Stimulated activated CD4-positive, alpha-beta T cell treated with anti-CD3 and anti-CD28 coated beads, Interleukin-15, amount 100 ng/mL, for 24 hours (primary cell): ENCODE data around the gene RASSF4.
"Not testable (repeated sequence)": the region's sequence is repeated elsewhere in the genome, so short reads cannot be mapped to it uniquely, and the experiment has no call there.

ENCODE experiments used
- DNase-seq: peaks from one replicate; pipeline ENCODE4 v3.0.0-alpha.2; 2020

Gene RASSF4

DNA sequence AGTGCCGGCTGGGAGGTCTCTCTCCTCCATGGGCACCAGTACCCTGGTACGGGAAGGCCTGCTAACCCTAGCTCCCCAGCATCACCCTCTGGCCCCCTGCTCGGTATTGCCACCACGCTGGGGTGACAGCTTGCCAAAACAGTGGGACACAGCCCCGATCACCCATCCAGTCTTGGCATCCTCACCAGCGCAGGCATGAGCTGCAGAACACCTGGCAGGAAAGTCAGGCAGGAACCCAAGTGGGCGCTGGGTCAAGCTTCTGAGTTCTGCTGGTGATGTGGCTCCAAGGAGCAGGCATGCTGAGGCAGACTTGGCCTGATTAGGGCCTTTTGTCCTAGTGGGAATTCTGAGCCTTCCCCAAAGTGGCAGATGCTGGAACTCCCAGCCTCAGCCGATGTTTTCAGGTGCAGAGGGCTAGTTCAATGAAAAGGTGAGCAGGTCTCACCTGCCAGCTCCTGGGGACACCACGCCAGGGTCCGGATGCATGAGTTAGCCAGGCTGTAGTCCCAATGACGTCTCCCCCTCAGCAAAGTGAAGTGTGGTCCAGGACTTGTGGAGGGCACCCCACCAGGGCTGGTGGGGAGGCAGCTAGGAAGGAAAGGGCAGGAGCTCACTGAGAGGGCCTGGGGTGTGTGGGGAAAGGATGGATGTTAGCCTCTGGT is 32.6 kb downstream of the RASSF4 start:
- DNase-seq, result no peak

- no peak for DNase-seq
These were observed 33.2 kb downstream of the RASSF4 start for GRCh38 chr10:44992732-44993225.

- DNase-seq, result no peak
These were observed 33.8 kb downstream of the RASSF4 start for GRCh38 chr10:44993226-44993921.

DNA sequence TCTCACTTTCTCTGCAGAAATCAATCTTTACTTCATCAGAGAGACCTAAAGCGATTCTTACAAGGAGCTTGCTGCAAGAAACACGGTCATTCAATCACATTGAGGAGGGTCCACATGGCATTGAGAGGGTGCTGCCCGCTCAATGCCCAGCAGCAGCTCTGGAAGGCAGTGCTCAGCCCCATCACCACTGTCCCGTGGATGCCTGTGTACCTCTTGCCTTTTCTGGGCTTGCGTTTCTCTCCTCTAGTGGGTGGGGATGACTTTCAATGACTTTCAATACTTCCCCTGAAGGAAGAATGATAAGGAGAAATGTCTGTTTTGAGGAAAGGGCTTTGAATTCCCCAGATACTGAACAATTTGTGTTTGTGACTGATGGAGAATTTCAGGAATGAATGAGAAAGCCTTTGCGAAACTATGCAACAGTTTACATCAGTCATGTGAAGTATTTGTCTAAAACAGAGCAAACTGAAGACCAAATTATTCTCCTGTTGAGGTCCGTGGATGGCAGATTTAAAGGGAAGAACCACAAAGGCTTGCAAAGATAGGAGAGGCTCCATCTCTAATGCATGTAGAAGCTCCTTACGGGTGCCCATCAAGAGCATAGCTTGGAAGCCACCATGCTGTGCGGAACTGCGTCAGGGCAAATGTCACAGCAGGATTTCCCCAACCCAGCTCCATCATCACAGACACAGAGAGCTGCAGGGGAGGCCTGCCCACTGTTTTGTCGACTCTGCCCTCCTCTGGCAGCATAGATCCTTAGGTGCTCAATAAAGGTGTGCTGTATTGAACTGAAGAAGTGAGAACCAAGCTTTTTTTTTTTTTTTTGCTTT is 34.5 kb downstream of the RASSF4 start:
- no peak for DNase-seq

DNA sequence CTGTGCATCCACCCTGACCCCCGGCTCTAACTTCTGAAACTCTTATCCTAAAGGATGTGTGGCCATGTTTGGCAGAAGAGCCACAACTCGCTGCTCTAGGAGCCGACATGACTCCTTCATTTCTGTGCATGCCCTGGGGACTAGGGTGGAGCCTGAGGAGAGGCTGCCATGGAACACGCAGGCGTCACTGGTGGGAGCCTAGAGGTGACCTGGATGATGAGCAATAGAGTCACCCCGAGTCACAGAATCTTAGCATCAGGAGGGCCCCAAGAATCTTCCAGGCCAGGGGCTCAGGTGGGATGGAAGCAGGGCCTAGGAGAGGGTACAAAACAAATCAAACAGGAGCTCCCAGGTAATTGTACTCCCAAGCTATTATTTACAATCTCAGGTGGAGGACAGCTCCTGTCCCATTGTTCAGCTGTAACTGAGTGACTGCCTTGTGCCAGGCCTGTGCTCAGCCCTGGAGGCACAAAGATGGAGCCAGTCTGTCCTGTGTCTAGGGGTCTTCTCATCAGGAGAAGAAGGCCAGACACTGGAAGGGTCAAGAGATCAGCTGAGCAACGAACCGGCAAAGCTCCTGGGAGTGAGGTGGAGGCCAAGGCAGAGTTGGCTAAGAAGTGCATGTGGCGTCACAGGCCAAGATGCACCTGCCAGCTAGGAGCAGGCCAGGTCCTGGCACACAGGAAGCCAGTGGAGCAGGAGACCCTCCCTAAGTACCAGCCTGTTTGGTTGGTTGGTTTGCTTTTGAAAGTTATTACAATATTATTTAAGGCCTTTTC is 35.3 kb downstream of the RASSF4 start:
- no peak for DNase-seq

DNA sequence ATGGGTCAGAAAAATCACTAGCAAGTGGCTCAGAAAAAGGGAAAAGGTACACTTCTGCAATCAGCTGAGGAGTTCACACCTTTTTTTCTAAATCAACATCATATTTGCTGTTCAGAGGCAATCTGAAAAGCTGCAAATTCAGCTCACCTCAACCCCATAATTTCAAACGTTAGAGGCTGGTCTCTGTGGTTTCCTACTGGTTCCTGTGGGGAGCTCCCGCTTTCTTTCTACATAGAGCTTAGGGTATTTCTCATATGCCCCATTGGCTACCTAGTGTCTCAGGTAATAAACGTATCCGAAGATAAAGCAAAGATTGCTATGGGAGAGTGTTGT is 35.9 kb downstream of the RASSF4 start:
- no peak for DNase-seq

DNA sequence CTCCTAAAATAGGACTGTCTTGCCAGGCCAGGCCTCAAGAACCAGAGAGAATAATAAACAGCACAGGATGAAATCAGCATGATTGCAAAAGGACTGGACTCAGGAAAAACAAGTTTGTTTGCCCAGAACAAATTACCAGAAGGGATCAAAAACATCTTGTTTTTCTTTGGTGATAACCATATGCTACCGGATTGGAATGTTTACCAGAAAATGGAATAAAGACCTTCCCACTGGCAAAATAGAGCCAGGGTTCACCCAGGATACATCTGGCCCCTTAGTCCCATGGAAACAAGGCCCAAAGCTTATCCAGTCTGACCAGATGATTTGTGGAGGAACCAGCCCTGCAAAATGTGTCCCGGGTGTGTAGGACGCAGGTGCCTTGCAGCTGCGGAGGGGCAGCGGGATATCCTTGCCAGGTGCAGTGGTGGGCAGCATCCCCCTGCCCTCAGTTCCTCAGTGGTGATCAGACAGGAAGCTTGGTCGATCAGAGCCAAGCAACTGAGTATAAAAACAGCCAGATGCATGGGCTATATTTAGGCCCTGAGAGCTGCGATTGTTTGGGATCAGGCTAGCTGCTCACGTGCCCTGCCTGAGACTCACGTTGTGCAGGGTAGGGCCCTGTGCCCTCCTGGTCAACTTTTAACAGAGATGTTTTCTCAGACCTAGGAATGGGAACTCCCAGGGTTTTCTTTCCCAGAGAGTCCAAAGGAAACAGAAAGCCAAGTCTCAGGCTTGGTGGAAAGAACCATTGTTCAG is 36.5 kb downstream of the RASSF4 start:
- no peak for DNase-seq

- no peak for DNase-seq
These were observed 37.6 kb downstream of the RASSF4 start for GRCh38 chr10:44997105-44997748.

DNA sequence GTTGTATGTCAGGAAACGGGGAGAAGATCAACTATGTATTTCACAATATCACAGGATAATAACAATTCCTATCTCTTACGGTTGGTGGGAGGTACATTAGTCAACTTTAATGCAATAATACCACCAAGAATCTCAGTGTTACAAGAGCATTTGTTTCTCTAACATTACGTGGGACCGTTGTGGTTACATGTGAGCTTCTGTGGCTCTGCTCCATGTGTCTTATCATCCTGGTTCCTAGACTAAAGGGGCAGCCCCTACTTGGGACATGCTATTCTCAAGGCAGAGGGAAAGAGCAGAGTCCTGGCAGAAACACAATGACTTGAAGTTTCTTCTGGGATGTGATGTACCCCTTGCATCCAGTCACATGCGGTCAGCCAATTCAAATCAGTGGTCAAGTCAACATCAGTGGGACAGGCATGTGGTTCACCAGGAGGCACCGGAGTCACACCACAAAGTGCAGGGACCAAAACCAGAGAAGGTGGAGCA is 38.6 kb downstream of the RASSF4 start:
- DNase-seq, result no peak

- DNase-seq, result no peak
These were observed 40.6 kb downstream of the RASSF4 start for GRCh38 chr10:45000138-45000751.

- peak; percentile 74 for DNase-seq
These were observed 41.3 kb downstream of the RASSF4 start, which contains the start of gene ZNF22 for GRCh38 chr10:45000752-45001380. TSS of gene ZNF22 (plus strand) at chr10:45000923. CDS start at chr10:45003369, 2,446 bp downstream.

GRCh38 chr10:45001381-45002148 is 42.0 kb downstream of the RASSF4 start:
- peak; percentile 65 for DNase-seq

DNA sequence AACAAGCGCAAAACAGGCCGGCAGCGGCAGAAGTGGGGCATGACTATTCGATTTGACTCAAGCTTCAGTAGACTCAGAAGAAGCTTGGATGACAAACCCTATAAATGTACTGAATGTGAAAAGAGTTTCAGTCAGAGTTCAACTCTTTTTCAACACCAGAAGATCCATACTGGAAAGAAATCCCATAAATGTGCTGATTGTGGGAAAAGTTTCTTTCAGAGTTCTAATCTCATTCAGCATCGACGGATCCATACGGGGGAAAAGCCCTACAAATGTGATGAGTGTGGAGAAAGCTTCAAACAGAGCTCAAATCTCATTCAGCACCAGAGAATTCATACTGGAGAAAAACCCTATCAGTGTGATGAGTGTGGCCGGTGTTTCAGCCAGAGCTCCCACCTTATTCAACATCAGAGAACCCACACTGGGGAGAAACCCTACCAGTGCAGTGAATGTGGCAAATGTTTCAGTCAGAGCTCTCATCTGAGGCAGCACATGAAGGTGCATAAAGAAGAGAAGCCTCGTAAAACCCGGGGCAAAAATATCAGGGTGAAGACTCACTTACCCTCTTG is 43.9 kb downstream of the RASSF4 start:
- DNase-seq, result no peak

DNA sequence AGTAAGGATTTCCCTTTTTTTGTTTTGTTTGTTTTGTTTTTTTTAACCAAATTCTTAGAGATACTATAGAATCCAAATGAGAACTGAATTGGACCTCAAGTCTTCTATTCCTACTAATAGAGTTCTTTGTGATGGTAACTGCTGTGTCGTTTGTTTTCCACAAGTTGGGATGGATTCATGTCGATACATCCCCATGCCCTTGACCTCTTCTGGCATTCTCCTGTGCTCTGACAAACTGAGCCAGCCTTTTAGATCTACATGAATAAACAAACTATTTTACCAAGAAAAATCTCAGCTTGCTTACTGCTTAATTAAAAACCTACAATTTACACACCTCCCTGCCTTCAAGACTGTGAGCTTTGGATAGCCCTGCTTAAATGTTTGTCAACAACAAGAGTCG is 45.1 kb downstream of the RASSF4 start:
- DNase-seq, result no peak

GRCh38 chr10:45005284-45005683 is 45.7 kb downstream of the RASSF4 start:
- no peak for DNase-seq

DNA sequence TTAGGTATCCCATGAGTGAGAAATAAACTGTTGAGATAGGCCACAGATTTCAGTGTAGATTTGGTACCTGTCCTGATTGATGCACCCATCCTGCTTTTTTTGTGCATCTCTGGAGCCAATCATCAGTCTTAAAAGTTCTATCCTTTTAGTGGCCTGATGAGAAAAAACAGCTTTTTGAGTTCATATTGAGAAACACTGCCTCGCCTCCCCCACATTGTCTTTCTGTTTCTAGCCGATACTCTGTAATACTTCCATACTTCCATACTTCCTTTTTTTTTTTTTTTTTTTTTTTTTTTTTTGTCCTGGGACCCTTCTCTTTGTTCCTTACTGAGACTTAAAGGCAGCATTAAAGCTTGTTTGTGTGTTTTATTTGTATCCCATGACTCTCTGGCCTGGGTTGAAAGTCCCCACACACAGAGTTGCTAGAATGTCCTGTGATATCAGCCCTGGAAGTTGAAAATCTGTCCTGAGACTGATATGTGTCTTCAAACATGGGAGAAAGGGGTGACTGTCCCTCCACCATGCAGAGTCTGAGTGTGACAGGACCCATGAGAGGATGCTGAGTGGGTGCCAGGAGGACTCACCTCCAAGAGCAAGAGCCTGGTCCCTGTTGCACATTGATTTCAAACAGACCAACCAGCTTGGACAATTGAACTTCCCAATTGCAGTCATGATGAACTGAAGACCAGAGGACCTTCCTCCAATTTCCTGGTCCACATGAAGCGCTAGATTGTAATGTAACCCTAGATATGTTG is 46.9 kb downstream of the RASSF4 start:
- DNase-seq, result no peak

- DNase-seq, result no peak
These were observed 49.0 kb downstream of the RASSF4 start for GRCh38 chr10:45008524-45009161.

DNA sequence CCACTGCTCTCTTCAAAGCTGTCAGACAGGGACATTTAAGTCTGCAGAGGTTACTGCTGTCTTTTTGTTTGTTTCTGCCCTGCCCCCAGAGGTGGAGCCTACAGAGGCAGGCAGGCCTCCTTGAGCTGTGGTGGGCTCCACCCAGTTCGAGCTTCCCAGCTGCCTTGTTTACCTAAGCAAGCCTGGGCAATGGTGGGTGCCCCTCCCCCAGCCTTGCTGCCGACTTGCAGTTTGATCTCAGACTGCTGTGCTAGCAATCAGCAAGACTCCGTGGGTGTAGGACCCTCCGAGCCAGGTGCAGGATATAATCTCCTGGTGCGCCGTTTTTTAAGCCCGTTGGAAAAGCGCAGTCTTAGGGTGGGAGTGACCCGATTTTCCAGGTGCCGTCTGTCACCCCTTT is 55.0 kb downstream of the RASSF4 start:
- not testable (repeated sequence) for DNase-seq
